HG02588 (cell line): ENCODE data around the gene NUP210L.
"Not testable (repeated sequence)": the region's sequence is repeated elsewhere in the genome, so short reads cannot be mapped to it uniquely, and the experiment has no call there.

ENCODE experiments used
- ATAC-seq: cut with Tn5 transposase; IDR thresholded peaks from one replicate; pipeline ENCODE4 v1.9.1; 2021; ENCODE audit warnings: mild to moderate bottlenecking, moderate library complexity; ENCODE audit not compliant: unreplicated experiment

Gene NUP210L

GRCh38 chr1:154100141-154100540 lies 54.7 kb downstream of the NUP210L start:
- ATAC-seq, result not testable (repeated sequence)

GRCh38 chr1:154097873-154098272 lies 57.0 kb downstream of the NUP210L start:
- no peak for ATAC-seq

- no peak for ATAC-seq
Observed at GRCh38 chr1:154095456-154096060, 59.3 kb downstream of the NUP210L start.

GRCh38 chr1:154094411-154094810 lies 60.5 kb downstream of the NUP210L start:
- no peak for ATAC-seq

- no peak for ATAC-seq
Observed at GRCh38 chr1:154093699-154094098, 61.2 kb downstream of the NUP210L start.

- ATAC-seq, result no peak
Observed at GRCh38 chr1:154091706-154092105, 63.2 kb downstream of the NUP210L start.

- no peak for ATAC-seq
Observed at GRCh38 chr1:154087574-154087973, 67.3 kb downstream of the NUP210L start.

GRCh38 chr1:154083057-154083456 lies 71.8 kb downstream of the NUP210L start:
- not testable (repeated sequence) for ATAC-seq

GRCh38 chr1:154081386-154082126 lies 73.3 kb downstream of the NUP210L start:
- ATAC-seq, result no peak

GRCh38 chr1:154076413-154076812 lies 78.5 kb downstream of the NUP210L start:
- ATAC-seq, result no peak

GRCh38 chr1:154075746-154076145 lies 79.1 kb downstream of the NUP210L start:
- ATAC-seq, result no peak

GRCh38 chr1:154062309-154062708 lies 92.6 kb downstream of the NUP210L start:
- ATAC-seq, result no peak

GRCh38 chr1:154047436-154047835 lies 107.4 kb downstream of the NUP210L start:
- ATAC-seq, result not testable (repeated sequence)

- ATAC-seq, result not testable (repeated sequence)
Observed at GRCh38 chr1:154033697-154034096, 121.2 kb downstream of the NUP210L start.

GRCh38 chr1:154019940-154020339 lies 134.9 kb downstream of the NUP210L start:
- no peak for ATAC-seq

GRCh38 chr1:154019269-154019668 lies 135.6 kb downstream of the NUP210L start:
- no peak for ATAC-seq

GRCh38 chr1:154014154-154014907 lies 140.5 kb downstream of the NUP210L start:
- no peak for ATAC-seq

- ATAC-seq, result not testable (repeated sequence)
Observed at GRCh38 chr1:154012543-154012942, 142.3 kb downstream of the NUP210L start.

GRCh38 chr1:154012129-154012528 lies 142.7 kb downstream of the NUP210L start:
- no peak for ATAC-seq

GRCh38 chr1:154006136-154006535 lies 148.7 kb downstream of the NUP210L start:
- no peak for ATAC-seq

GRCh38 chr1:154000420-154000819 lies 154.5 kb downstream of the NUP210L start:
- no peak for ATAC-seq

GRCh38 chr1:153996882-153997281 lies 158.0 kb downstream of the NUP210L start:
- ATAC-seq, result not testable (repeated sequence)
